Fibroblast of peridontal ligament (primary cell): ENCODE results near the gene HSPA12A.
A peak's percentile ranks its signal among the peaks of the same experiment; 100 is the strongest.
"Not testable (repeated sequence)": the region's sequence is repeated elsewhere in the genome, so short reads cannot be mapped to it uniquely, and the experiment has no call there.

Source experiments
- DNase-seq: peaks from one replicate; pipeline ENCODE4 v3.0.0-alpha.2; 2010; ENCODE audit errors: extremely low read depth

Gene HSPA12A

DNA sequence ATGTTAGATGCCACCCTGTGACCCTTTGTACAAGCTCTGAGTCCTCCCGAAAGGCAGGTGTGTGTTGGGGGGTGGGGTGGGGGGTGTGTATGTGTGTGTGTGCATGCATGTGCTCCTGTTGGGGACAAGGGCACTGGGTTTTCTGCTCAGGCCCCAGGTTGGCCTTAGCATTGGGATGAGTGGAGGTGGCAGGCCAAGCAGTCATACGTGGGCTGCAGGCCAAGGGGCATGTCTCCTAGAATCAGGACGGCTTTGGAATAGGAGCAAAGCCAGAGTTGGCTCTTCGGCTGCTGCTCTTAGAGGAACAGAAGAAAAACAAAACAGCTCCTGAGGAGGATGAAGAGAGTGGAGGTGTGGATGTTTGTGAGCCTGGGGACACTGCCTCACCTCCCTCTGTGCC is 26.0 kb downstream of the HSPA12A start:
- no peak for DNase-seq

DNA sequence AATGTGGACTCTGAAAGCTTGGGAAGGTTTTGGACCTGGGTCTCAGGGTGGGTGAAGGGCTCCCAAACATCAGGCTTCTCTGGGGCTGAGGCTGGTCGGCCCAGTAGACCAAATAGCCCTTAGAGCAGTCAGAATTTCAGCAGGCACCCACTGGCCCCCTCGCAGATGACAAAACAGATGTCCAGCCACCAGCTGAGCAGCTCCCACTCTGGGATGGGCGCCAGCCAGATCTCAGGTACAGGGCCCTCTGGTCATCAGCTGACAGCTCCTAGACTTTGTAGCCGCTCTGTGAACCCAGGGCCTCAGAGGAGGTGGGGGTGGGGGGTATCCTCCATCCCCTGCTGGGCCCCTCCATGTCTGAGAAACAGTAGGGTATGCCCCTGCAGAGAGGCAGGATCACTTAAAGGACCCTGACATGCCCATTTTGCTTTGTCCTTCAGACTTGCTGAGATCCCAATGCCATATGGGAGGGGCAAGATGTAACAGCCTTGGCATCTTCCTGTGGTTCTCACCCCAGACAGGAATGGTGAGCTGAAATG is 26.5 kb downstream of the HSPA12A start:
- DNase-seq, result no peak

DNA sequence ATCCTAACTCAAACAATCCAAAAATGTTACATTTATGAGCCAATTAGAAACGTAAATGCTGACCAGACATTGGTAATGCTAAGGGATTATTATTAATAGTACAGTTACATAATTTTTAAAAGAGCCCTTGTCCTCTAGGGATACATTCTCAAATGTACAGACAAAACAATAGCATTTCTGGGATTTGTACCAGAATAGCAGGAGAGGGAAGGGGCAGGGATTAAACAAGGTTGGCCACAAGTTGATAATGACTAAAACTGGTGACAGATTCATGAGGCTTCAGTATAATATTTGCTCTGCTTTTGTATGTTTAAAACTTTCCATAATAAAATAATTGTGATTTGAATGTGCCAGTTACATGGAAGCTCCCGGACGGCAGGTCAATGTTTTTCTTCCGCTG is 27.0 kb downstream of the HSPA12A start:
- no peak for DNase-seq

DNA sequence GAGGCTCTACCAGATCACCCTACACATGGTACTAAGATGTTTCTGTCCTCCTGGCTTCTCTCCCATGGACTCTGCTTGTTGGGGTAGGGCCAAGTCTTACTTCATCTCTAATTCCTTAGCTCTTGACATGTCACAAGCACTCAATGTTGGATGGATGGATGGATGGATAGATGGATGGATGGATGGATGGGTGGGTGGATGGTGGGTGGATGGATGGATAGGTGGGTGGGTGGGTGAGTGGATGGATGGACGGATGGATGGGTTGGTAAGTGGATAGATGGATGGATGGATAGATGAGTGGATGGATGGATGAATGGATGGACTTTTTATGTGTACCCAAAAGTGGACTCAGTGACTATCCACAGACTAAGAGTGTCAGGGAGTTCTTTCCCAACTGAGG is 28.5 kb downstream of the HSPA12A start:
- DNase-seq, result no peak

DNA sequence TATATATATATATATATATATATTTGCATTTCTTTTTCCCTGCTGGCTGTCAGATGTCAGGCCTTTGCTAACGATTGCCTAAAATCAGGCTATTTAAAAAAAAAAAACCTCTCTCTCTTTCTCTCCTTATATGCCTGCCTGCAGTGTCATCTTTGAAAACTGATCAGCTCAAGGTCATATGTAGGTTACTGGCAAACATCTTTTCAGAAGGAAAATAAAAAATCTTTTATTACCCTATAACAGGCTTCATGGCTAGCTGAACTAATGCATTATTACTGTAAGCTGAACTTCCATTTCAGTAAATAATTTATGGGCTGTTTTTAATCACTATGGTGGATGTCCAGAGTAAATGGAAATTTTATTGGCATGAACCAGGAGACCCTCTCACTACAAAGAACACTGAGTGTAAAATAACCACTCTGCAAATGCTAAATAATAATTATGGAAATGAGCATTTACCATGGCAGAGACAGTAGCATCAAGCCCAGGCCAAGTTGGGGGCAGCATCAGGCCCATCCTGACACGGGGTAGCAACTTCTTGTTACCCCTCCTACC is 29.3 kb downstream of the HSPA12A start:
- DNase-seq, result no peak

DNA sequence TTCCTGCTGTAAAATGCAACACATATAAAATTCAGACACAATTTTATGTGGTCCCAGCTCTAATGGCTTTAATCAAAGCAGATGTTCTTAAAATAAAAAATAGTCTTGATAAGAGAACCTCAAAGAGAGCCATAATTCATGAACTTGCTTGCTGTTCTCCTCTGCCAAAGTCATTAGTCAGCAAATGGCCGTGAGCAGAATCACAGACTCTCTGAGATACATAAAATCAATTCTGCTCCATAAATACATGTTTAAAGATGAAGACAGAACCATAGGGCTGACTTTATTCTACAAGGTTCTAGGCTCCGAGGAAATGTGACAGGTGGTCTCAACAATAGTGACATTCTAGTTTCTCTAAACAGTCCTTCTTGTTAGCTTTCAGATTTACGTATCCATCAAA is 29.8 kb downstream of the HSPA12A start:
- DNase-seq, result no peak

DNA sequence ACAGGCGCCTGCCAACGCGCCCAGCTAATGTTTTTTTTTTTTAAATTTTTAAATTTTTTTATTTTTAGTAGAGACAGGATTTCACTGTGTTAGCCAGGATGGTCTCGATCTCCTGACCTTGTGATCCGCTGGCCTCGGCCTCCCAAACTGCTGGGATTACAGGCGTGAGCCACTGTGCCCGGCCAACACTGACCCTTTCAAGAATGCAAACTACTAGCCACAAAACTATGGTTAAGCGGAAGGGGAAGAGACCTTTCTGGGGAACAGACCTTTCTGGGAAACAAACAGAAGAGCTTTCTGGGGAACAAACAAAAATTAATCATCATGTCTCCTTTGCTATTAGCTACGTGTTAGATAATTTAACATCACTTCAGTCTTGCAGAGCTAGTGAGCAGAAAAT is 30.6 kb downstream of the HSPA12A start:
- DNase-seq, result not testable (repeated sequence)

DNA sequence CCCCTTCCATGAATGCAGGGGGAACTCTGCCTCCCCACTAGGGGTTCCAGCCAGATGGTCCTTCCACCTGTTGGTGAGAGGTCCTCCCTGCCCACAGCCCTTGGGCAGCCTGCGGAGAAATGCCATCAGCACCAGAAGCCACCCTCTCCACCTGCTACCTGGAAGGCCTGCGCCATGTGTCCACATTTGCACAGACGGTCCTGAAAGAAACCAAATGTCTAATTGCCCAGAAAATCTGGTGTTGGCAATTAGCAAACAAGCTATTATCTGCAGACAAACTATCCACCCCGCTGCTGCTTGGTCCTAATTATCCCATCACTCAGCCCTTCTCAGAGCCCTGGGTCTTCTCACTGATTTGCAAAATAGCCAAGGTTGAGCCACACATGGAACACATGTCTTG is 32.3 kb downstream of the HSPA12A start:
- DNase-seq, result no peak

DNA sequence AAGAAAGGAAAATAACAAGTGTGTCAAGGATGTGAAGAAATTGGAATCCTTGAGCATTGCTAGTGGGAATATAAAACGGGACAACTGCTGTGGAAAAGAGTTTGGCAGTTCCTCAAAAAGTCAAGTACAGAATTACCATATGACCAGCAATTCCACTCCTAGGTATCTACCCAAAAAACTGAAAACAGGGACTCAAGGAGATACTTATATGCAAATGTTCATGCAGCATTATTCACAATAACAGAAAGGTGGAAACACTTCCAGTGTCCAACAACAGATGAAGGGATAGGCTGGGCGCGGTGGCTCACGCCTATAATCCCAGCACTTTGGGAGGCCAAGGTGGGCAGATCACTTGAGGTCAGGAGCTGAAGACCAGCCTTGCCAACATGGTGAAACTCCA is 33.5 kb downstream of the HSPA12A start:
- DNase-seq, result no peak

DNA sequence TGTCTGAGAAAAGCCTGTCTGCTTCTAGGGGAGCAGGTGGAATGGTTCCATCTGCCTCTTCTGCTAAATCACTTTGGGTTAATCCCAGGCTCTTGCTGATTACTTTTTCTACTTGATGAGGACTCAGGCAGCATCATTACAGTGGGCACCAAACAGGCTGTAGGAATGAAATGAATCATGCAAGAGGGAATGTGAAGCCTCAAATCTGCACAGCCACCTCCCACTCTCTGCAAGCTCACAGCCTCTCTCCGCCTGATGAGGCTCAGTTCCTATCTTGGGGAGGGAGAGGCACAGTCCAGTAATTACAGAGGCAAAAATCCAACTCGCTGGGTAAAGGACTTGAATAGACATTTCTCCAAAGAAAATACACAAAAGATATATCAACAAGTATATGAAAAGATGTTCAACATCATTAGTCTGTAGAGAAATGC is 34.0 kb downstream of the HSPA12A start:
- DNase-seq, result peak; percentile 81

DNA sequence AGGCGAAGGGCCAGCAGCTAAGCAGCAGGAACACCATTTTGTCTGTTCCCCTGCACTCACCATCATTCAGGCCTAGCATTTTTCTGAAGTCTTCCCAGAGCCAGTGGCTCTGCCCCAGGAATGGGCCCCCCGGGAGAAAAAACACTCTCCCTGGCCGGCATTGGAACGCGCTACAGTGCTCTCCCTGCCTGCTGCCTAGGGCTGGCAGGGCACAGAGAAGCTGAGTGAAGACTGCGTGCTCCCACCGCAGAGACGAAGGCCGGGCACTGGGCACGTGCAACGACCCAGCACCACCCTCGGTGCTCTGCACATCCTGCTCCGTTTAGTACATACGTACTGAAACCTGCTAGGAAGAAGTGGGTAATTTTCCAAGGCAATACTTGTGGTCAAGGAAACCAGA is 34.4 kb downstream of the HSPA12A start:
- no peak for DNase-seq

DNA sequence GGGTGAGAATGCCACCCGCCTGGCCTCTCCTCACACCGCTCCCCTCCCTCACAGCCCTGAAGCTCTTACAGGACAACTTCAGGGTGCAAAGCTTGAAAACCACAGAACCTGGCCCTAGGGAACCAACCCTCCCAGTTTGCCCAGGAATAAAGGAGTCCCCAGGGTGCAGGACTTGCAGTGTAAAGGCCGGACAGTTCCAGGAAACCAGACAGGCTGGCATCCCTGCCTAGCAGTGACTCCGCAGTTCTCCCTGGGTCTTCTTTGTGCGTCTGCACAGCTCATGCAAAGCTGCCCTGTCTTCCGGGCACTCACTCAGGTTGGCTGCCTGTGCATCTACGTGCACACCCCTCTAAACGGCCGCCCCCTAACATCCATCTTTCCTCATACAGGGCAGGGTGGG is 36.1 kb downstream of the HSPA12A start:
- DNase-seq, result no peak

DNA sequence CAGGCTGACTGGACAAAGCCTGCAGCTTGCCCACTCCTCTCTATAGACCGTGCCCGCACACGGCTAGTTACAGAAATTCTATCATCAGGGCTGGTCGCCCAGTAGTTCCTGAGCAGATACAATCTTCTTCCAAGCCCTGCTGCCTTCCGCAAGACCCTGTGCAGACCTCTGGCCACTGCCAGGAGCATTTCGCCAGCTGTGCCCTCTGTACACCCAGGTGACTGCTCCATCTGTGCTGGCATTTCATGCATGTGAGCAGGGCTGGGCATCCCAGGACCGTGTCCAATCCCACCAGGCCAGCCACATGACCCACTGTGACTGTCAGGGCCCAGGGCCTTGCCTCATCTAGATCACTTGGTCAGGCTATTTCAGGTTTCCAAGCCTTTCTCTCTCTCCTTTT is 36.9 kb downstream of the HSPA12A start:
- DNase-seq, result no peak

DNA sequence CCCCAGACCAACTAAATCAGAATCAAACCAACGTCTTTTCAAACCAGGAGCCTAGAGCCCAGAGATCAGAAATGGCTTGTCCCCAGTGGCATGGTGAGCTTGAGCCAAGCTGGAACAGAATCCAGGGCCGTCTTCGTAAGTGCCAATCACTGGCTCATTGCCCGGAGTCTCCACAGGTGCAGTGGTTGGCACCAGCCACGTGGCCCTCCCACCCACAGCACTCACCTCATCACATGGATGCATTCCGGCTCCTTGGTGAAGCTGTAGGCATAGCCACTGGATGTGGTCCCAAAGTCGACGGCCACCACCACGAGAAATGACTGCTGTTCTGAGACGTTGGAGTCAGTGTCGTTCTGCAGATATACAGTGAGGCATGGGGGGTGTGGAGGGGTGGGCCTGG is 37.4 kb downstream of the HSPA12A start:
- no peak for DNase-seq

DNA sequence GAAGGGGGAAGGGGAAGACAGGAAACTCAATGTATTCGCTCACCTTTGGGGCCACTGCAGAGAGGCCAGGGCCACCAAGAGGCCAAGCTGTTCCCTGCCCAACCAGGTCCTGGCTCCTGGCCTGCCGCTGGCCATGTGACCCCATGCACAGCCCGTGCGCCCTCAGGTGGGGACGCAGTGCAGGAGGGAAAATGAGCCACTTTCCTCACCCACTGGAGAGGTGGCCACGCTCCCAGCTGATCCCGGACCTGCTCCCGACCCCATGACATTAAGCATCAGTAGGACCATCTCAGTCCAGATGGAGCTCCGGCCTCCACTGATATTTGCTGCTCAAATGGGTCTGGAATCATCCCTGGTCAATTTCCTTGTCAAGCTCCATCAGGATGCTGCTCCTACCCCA is 40.2 kb downstream of the HSPA12A start:
- DNase-seq, result no peak

DNA sequence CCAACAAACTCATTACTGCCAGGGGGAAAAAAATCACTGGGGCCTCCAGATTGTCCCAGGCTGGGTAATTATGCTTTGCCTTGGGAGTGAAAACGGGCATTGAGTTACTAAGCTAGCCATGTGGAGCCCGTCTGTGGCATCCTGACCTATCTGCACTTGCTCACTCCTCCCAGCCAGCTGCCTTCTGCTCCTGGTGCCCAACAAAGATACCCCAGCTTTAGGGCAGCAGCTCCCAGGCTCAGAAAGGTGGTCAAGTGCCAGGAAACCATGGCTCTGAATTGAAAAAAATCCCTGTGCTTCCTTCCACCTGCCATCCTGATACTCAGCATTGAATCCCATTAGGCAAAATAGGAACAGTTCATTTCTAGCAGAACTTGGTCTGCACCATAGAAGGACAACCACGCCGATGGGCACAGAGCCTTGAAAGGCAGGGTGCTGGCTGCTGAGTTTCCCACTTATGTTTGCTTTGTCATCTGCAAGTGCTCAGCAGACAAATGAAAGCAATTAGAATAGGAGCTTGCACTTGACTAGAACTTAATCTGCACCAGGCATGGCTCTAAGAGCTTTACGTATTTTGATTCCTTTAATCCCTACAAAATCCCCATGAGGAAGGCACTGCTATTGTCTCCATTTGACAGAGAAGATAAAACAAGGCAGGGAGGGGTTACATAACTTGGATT is 42.8 kb downstream of the HSPA12A start:
- no peak for DNase-seq

DNA sequence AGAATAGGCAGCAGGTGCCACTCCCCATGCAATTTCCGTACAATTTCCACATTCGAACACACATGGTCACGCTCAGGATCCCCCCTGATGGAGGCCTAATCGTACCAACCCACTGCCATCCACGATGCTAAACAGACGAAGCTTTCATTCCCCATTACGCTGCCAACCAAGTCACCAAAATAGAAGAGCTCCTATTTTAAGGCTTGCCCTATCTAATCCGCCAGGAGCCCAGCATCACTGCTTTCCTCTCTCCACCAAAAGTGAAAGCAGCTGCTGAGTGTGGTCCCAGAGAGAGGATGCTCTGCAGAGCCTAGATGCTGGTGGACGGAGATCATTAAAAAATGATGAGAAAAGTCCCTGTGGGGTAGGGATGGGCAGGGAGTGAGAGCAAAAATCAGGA is 43.3 kb downstream of the HSPA12A start:
- DNase-seq, result no peak

DNA sequence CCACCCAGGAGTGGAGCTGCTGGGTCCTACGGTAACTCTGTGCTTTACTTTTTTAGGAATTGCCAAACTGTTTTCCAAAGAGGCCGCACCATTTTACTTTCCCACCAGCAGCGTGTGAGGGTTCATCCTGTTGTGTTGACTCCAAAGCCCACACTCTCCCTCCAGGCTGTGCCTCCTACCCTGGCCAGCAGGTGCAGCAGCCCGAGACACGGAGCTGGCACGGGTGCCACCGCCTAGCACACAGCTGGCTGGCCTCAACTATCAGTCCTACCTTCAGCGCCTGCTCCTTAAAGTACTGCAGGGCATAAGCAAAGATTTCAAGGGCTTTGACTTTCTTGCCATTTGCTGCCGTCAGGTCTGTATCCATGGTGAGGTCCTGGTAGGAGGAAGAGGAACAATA is 44.0 kb downstream of the HSPA12A start:
- DNase-seq, result no peak

DNA sequence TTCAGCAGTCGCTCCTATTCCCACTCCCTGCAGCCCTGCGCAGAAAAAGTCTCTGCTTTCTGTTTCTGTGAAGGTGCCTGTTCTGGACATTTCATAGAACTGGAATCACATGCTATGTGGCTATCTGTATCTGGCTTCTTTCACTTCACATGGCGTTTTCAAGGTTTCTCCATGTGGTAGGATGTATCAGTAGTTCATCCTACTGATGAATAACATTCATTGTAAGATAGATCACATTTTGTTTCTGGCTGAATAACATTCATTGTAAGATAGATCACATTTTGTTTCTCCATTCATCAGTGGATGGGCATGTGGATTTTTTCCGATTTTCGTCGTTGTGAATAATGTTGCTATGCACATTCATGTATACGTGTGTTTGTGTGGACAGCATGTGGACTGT is 44.5 kb downstream of the HSPA12A start:
- DNase-seq, result no peak

DNA sequence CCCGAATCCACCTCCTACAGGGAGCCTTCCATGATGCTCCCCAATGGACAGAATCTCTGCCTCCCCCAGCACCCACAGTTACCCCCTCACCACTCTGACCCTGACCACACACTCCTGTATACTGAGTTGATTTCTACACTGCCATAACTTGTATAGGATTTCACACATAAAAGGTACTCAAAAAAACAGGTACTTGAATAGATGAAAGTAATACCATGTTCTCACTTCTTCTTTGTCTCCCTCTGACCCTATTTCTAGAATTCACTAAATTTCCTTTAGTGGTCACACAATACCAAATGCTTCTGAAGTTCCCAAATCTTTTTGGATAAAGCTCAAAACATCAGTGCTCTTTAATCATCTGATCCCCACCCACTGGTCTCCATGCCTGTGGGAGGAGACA is 45.4 kb downstream of the HSPA12A start:
- no peak for DNase-seq

DNA sequence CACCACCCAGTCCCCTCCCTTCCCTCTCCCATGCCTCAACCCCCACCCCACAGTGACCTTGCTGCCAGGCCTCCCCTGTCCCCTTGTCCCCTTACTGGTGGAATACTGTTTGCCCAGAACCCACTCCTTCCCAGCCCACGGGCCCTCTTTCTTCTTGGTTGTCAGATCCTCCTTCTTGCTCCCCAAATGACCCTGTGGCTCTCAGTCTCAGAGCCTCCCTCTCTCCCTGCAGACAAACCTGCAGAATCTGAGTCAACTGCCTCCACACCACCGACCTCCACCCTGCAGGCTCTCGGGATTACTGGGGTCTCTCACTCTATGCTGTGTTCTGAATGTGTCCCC is 47.5 kb downstream of the HSPA12A start:
- no peak for DNase-seq

DNA sequence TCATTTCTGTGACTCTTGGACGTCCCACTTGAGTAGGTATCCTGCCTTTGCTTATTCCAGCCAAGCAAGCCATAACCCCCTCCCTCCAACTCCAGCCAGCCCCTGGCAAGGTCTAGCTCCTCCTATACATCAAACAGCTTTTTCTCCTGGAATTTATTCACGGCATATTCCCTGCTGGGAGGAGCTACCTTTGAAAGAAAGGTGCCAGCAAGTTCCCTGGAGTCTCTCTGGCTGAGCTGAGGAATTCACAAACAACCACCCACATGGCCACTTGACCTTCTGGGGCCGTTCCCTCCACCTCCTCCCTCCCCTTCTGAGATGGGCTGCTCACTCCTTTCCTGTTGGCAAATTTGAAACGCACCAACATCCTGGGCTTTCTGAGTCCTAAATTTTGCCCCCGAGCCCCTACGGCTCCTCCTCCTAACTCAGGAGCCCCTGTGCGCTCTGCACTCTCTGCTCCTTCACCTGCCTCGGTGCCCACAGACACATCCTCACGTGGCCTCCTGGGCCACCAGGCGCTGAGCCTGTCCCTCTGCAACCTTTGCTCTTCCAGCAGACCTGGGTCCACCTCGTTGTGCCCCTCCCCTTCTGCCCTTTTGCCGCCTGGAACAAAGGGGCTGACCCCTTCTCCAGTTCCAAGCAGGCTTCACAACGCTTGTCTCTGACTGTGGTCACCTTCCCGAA is 48.0 kb downstream of the HSPA12A start:
- no peak for DNase-seq

DNA sequence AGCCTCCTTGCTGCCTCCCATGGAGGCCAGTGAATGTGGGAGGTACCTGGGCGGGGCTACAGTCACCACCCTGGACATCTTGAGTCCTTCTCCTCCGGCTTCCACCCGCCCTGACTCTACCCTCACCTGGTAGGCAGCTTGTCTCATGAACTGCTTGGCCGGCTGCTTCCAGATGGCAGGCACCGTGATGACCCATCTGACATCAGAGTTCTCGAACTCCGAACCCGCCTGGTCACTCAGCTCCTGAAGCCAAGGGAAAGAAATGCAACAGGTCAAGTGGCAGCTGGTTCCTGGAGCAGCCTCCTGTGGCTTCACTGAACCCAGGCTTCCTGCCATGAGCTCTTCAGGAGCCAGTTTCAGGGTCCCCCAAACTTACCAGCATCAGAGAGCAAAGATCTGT is 50.1 kb downstream of the HSPA12A start:
- no peak for DNase-seq
